SHP77 (cell line): Measurements from ENCODE around the gene EGFL8.
A peak's percentile ranks its signal among the peaks of the same experiment; 100 is the strongest.

Experiments used
- DNase-seq, 2 experiments: peaks; one replicate each; lab custom pipeline; 2025; lab: John Stamatoyannopoulos, UW

EGFL8 gene

GRCh38 chr6:32146687-32147086 lies 17.7 kb upstream of the EGFL8 start:
- no peak for DNase-seq

GRCh38 chr6:32147401-32148132 lies 16.8 kb upstream of the EGFL8 start:
- no peak for DNase-seq

DNA sequence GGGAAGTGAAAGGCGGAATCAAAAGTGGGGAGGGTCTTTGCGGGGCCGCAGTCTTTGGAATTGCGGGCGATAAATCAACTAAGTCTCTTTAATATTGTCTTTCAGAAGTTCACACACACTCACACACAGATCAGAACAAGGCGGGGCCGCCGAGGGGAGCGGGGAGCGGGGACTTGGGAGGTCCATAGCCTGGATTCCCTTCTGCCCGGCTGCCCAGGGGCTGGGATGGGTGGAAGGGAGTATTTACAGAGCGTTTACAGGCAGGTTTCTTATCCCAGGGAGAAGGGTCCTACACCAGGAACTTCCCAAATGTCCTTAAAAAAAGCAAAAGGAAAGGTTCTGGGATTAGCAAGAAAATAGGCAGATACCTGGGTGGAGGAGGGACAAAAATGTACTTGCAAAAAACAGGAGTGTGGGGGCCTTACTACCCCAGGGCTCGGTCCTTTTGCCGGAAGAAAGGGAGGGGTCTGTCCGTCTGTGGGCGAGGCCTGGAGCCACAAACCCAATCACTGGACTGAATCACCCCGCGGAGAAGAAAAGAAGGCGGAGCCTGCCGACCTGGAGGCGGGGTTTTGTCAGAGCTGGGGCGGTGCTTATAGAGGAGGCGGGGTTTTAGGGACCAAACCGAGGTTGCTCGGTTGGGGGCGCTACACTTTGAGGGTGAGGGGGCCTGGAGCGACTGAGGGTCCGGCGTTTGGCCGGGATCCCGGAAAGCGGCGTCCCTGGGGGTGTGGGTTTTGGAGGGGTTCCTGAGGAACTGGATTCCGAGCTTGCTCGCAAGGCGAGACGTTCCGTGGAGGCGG lies 15.9 kb upstream of the EGFL8 start:
- no peak for DNase-seq

GRCh38 chr6:32149092-32149755 lies 15.2 kb upstream of the EGFL8 start:
- DNase-seq = no peak

DNA sequence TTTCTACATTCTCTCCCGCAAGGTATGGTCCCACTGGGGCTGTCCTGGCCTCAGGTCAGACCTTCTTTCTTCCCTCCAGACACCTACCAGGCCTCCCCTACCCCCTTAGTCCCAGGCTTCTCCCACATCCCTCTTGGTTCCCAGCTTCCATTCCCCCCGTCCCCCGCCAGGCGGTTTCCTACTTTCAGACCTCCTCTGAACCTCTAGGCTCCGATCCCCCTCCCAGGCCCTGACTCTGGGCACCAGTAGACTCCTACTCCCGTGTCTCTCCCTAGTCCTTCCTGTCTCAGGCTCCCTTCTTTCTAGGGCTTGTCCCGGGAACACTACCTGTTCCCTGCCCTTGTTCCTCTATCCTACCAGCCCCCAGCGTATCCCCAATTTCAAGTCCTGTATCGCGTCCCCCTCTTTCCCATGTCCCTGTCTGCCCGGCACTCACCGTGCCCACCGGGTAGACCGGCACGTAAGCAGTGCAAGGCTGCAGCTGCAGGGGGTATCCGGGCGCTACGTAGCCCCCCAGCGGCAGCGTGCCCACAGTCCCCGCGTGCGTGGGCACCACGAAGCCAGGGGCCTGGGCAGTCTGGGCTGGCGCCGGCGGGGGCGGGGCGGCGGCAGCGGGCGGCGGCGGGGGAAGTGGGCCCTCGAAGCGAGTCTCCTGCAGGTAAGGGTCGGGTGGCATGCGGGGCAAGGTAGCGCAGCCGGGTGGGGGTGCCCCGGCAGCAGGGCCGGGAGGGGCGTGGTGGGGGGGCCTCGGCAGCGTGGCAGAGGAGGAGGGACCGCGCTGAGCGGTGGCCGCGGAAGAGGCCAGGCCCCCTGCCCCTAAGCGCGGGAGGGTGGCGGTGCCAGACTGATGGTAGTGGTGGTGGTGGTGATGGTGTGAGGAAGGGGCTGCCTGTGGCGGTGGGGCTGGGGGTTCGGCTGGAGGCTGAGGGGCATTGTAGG lies 14.2 kb upstream of the EGFL8 start:
- DNase-seq = no peak

GRCh38 chr6:32151181-32151862 lies 13.1 kb upstream of the EGFL8 start:
- DNase-seq = no peak

GRCh38 chr6:32151863-32152768 lies 12.3 kb upstream of the EGFL8 start, which contains the start of gene PRRT1:
TSS of gene PRRT1 (minus strand) at chr6:32151939. CDS start at chr6:32151827, 112 bp downstream.
- no peak for DNase-seq

GRCh38 chr6:32152769-32153563 lies 11.4 kb upstream of the EGFL8 start:
- peak; percentile 26 to 48 for DNase-seq

DNA sequence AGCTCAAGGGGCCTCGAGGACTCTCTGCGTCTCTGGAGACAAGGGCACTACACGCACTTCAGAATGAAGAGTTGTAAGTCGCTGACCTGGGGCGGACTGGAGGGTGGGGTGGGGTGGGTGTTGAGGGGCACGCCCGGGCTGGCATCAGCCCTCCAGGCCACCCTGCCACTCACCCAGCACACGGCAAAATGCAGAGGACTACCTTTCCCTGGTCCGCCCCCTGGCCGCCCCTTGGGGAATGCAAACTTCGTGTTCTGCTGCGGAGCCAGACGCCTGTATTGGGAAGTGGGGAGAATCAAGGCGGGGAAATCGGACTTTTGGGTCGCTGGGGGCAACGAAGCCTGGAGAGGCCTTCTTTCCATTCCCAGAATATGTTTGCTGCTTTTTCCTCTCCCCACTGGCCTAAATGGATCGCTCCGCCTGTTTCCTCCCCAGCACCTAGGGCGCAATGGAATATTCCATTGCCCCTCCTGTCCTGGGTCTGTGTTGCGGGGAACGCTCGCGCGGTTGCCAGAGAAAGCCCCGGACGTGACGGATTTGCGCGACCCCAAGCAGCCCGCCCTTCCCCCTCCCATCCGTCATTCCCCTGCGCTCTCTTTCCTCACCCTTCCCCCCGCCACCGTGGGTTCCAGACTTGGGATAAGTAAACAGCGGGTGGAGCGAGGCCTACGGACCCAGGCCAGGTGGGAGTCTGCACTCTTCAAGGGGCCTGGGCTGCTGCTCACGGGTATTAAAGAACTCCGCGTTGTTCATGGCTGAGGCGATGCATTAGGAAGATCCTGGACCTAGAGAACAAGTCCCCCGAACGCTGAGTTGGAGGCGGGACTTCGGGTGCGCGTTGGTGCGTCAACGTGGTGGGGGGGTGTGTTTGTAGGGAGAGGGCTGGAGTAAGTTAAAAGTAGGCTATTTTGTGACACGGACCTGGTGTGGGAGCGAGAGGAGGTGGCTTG lies 10.6 kb upstream of the EGFL8 start, which contains the start of gene PPT2:
Gene PPT2 (plus strand): TSS at position 578 of the 950 bp plus-strand sequence. CDS start 454 bp downstream, outside the sequence.
- peak; percentile 91 to 92 for DNase-seq

GRCh38 chr6:32154514-32155161 lies 9.8 kb upstream of the EGFL8 start:
- peak; percentile 68 to 82 for DNase-seq

DNA sequence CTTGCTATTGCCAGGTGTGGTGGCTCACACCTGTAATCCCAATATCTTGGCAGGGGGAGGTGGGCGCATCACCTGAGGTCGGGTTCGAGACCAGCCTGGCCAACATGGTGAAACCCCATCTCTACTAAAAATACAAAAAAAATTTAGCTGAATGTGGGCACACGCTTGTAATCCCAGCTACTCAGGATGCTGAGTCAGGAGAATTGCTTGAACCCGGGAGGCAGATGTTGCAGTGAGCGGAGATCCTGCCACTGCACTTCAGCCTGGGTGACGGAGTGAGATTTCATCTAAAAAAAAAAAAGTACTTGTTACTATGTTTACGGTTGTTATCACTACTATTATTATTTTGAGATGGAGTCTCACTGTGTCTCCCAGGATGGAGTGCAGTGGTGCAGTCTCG lies 7.5 kb upstream of the EGFL8 start:
- DNase-seq = no peak

GRCh38 chr6:32158052-32158451 lies 6.3 kb upstream of the EGFL8 start:
- DNase-seq = no peak

- no peak for DNase-seq
These were observed 686 bp upstream of the EGFL8 start for GRCh38 chr6:32163559-32164258.

- no peak for DNase-seq
These were observed 2.1 kb downstream of the EGFL8 start for GRCh38 chr6:32166411-32167061.

DNA sequence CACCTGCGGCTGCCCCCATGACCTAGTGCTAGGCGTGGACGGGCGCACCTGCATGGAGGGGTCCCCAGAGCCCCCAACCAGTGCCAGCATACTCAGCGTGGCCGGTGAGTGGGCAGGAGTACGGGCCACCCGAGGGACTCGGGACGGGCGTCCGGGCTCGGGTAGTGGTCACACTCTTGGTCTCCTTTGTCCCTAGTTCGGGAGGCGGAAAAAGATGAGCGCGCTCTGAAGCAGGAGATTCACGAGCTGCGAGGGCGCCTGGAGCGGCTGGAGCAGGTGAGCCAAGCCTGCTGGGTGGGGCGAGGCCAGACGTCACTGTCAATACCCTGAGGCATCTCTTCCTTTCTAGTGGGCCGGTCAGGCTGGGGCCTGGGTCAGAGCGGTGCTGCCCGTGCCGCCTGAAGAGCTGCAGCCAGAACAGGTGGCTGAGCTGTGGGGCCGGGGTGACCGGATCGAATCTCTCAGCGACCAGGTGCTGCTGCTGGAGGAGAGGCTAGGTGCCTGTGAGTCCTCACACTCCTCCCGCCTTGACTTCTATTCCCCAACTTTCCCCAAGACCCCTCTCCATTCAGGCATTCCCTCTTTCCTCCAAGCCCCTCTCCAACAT lies 2.9 kb downstream of the EGFL8 start:
- no peak for DNase-seq
